Sigmoid colon (tissue), 4 donors: ENCODE results near the gene USP7.

ENCODE experiments used
- EP300 ChIP-seq, 4 donors: sonication (generic); formaldehyde crosslinking; IDR thresholded peaks; one replicate each; pipeline ENCODE4 v1.6.1; 2017; ENCODE audit warnings: antibody characterized with exemption in 4 of 4
- POLR2A ChIP-seq, 2 donors: fragments of 450-650 bp; IDR thresholded peaks; one replicate each; pipeline ENCODE4 v1.6.1; 2016; ENCODE audit warnings: antibody characterized with exemption in 2 of 2, mild to moderate bottlenecking in 2 of 2, moderate library complexity in 2 of 2
- TF ChIP-seq, protein P1 (sequence below), 4 experiments: fragments of 450-650 bp in 3 of 4; fragments of 200-600 bp in 1 of 4; IDR thresholded peaks; one replicate each; pipeline ENCODE4 v1.5.1; 2016 to 2019; ENCODE audit warnings: antibody characterized with exemption in 4 of 4, mild to moderate bottlenecking in 3 of 4, moderate library complexity in 2 of 4

- no peak for TF ChIP-seq EP300 (IDR thresholded peaks at IDR 0.05)
- TF ChIP-seq, protein P1, sequence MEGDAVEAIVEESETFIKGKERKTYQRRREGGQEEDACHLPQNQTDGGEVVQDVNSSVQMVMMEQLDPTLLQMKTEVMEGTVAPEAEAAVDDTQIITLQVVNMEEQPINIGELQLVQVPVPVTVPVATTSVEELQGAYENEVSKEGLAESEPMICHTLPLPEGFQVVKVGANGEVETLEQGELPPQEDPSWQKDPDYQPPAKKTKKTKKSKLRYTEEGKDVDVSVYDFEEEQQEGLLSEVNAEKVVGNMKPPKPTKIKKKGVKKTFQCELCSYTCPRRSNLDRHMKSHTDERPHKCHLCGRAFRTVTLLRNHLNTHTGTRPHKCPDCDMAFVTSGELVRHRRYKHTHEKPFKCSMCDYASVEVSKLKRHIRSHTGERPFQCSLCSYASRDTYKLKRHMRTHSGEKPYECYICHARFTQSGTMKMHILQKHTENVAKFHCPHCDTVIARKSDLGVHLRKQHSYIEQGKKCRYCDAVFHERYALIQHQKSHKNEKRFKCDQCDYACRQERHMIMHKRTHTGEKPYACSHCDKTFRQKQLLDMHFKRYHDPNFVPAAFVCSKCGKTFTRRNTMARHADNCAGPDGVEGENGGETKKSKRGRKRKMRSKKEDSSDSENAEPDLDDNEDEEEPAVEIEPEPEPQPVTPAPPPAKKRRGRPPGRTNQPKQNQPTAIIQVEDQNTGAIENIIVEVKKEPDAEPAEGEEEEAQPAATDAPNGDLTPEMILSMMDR (IDR thresholded peaks at IDR 0.05), result no peak
- TF ChIP-seq POLR2A (IDR thresholded peaks at IDR 0.05), result no peak
Measured at GRCh38 chr16:8986818-8987191, 23.1 kb upstream of the USP7 start.
